GM12872 (cell line): ENCODE results near the gene WDPCP.

Experiments used
- TF ChIP-seq, protein P1 (sequence below): IDR thresholded peaks from 3 replicates; pipeline ENCODE4 v1.5.1; 2011; ENCODE audit warnings: low read depth, mild to moderate bottlenecking, low read length, moderate library complexity; ENCODE audit not compliant: insufficient read depth

WDPCP gene, protein sequence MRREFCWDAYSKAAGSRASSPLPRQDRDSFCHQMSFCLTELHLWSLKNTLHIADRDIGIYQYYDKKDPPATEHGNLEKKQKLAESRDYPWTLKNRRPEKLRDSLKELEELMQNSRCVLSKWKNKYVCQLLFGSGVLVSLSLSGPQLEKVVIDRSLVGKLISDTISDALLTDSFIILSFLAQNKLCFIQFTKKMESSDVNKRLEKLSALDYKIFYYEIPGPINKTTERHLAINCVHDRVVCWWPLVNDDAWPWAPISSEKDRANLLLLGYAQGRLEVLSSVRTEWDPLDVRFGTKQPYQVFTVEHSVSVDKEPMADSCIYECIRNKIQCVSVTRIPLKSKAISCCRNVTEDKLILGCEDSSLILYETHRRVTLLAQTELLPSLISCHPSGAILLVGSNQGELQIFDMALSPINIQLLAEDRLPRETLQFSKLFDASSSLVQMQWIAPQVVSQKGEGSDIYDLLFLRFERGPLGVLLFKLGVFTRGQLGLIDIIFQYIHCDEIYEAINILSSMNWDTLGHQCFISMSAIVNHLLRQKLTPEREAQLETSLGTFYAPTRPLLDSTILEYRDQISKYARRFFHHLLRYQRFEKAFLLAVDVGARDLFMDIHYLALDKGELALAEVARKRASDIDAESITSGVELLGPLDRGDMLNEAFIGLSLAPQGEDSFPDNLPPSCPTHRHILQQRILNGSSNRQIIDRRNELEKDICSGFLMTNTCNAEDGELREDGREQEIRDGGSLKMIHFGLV

DNA sequence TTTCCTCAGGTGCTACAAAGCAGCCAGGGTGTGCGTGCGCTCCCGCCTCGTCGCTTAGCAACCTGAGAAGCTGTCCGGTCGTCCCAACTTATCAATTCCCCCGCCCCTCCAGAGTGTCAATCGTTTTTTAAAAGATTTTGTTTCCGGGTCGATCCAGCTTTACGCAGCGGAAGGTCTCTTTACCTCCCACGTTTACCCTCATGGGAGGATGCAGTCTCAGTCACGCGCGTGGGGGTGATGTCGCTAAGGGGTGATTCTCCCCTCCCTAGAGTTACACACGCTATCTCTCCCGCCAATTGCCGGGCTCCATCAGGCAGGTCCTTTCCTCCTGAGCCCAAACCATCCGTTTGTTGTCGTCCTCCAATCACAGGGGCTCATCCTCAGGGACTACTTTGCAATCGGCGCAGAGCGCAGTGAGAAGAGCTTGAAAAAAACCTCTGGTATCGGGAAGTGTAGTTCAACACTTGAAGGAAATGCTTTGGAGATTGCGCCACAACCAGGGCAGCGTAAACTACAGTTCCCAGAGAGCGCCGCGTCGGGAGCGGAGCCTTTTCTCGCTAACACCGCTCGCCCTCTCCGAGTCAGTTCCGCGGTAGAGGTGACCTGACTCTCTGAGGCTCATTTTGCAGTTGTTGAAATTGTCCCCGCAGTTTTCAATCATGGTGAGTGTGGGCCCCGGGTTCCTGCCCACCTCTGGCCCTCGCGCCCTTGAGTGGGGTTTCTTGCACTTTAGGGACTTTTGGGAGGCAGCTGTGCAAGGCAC, at the start of gene WDPCP, which contains the start of gene MDH1:
Gene WDPCP, minus strand, starts transcription at position 93 of the 763 bp plus-strand sequence. CDS start 206 bp downstream, outside the sequence.
Gene MDH1, plus strand, starts transcription at position 579 of the 763 bp plus-strand sequence. Its CDS starts 81 bp downstream, at position 660.
- TF ChIP-seq, protein P1, sequence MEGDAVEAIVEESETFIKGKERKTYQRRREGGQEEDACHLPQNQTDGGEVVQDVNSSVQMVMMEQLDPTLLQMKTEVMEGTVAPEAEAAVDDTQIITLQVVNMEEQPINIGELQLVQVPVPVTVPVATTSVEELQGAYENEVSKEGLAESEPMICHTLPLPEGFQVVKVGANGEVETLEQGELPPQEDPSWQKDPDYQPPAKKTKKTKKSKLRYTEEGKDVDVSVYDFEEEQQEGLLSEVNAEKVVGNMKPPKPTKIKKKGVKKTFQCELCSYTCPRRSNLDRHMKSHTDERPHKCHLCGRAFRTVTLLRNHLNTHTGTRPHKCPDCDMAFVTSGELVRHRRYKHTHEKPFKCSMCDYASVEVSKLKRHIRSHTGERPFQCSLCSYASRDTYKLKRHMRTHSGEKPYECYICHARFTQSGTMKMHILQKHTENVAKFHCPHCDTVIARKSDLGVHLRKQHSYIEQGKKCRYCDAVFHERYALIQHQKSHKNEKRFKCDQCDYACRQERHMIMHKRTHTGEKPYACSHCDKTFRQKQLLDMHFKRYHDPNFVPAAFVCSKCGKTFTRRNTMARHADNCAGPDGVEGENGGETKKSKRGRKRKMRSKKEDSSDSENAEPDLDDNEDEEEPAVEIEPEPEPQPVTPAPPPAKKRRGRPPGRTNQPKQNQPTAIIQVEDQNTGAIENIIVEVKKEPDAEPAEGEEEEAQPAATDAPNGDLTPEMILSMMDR: no peak

DNA sequence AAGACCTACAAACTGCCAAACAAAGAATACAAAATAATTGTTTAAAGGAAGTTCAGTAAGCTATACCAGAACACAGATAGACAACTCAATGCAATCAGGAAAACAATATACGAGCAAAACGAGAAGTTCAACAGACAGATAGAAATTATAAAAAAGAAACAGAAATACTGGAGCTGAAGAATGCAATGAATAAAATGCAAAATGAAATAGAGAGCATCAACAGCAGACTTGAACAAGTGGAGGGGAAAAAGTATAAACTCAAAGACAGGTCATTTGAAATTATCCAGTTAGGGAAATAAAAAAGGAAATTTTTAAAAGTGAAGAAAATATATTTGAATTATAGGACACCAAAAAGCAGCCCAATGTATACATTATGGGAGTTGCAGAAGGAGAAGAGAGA, 44.1 kb upstream of the WDPCP start:
- TF ChIP-seq, protein P1: no peak

DNA sequence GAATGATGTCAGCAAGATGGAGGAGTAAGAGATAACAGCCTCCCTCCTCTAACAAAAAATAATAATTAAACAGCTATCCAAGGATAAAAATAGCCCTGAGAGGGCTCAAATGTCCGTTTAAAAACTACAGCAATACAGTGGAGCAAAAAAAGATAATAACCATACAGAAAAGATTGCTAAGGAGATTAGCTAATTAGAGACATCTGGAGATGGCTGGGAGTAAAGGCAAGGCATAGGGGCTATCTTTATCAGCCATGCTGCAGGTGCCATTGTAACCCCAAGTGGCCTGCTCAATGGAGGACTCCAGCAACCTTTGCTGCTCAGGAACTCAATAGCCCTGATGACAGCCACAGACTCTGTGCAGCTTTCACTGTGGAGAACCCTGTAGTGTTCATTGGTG, 43.2 kb upstream of the WDPCP start:
- TF ChIP-seq, protein P1: no peak

DNA sequence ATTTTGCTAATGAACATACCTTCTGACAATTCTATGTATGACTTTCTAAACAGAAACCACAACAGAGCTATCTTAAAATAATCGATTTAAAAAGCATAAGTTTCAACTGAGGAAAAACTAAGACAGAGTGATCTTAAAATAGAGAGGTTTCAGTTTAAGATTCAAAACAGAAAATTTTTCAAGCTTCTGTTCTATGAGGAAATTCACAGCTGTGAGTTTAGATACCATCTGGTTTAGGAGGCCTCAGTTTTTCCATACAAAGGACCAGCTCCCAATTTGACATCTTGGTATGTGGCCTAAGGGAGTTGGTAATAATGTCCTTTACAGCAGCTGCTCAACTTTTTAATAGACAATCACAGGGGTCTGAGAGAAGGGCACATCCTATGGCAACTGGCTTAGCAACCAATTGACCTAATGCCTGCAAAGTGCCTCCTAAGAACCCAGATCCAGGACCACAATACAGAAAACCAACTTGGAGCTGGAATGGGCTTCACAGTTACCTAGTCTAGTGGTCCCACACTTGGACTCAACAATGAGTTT, 40.2 kb upstream of the WDPCP start:
- TF ChIP-seq, protein P1: no peak

DNA sequence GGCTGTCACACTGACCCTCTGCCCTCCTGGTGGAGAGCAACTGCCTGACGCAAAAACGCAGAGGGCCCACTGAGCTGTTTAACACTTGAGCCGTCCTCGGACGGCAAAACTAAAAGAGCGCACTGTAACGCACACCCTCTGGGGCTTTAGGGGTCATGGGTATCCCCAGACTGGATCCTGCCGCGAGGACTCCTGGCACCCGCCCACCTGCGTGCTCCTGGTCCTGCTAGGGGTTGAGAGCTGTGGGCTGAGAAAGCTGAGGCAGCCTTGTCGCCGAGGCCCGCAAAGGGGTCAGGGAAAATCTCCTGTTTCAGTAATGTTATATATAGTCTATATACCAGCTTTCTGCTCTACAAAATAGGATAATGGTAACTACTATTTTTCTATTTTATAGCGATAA, 39.6 kb upstream of the WDPCP start:
- TF ChIP-seq, protein P1: no peak

DNA sequence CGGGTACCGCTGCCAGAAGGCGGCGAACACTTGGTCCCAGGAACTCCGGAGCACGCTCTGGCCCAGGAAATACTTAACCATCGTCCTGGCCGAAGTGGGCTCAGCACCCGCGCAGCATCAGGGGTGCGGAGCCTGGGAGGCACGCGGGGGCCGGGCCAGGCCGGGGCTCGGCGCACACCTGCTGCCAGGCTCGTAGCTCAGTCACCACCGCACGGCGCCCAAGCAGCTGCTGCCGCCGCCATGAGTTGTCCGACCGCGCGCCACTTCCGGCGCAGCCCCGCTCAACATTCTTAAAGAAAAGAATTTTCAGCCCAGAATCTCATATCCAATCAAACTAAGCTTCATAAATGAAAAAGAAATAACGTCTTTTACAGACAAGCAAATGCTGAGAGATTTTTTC, 34.5 kb upstream of the WDPCP start:
- TF ChIP-seq, protein P1: no peak
